Measurements from ENCODE around the gene PRR14L. TPM values are rescaled to one million over a fixed set of nuclear protein-coding genes. Genes with fewer than 3 reads are reported as not detected.
A peak's percentile ranks its signal among the peaks of the same experiment; 100 is the strongest.

The PRR14L gene
- total RNA-seq, 1 donor from 2014 or later, result 74.9 TPM

- no peak overlapping the region for H3K27ac Mint-ChIP-seq (ENCODE audit: unreplicated experiment)
These were observed 12.0 kb downstream of the PRR14L start for GRCh38 chr22:31737932-31738331.

GRCh38 chr22:31736458-31736857 lies 13.5 kb downstream of the PRR14L start:
- H3K9me3 Mint-ChIP-seq, result no peaks in the 10 kb centered on the region
- H3K4me3 Mint-ChIP-seq, result no peak overlapping the region
- H3K36me3 Mint-ChIP-seq (ENCODE audit: low read depth), result peaks cover 9% of the 10 kb centered on the region
- no peak overlapping the region for H3K27ac Mint-ChIP-seq (ENCODE audit: unreplicated experiment)
- no peaks in the 10 kb centered on the region for H3K27me3 Mint-ChIP-seq (ENCODE audit: low read depth)
- peaks cover 5% of the 10 kb centered on the region for H3K4me1 Mint-ChIP-seq
- TF ChIP-seq CTCF (conservative IDR thresholded peaks at IDR 0.05), result no peak
- DNase-seq (ENCODE audit: low read depth, low spot score), result no peak

More at GRCh38 chr22:31737932-31738331, 12.0 kb downstream of the PRR14L start:
- Mint-ChIP-seq H3K4me1 (no peaks in the 10 kb centered on the region), H3K9me3 (no peaks in the 10 kb centered on the region), H3K36me3 (ENCODE audit: low read depth) (peaks cover 11% of the 10 kb centered on the region), H3K4me3 (no peak overlapping the region), H3K27me3 (ENCODE audit: low read depth) (no peaks in the 10 kb centered on the region)
- no peak for DNase-seq (ENCODE audit: low read depth, low spot score)
- no peak for TF ChIP-seq CTCF (conservative IDR thresholded peaks at IDR 0.05)

- Mint-ChIP-seq H3K4me3 (no peak overlapping the region), H3K4me1 (peaks cover 7% of the 10 kb centered on the region), H3K27me3 (ENCODE audit: low read depth) (no peaks in the 10 kb centered on the region), H3K36me3 (ENCODE audit: low read depth) (peaks cover 6% of the 10 kb centered on the region), H3K27ac (ENCODE audit: unreplicated experiment) (no peak overlapping the region), H3K9me3 (no peaks in the 10 kb centered on the region)
- no peak for DNase-seq (ENCODE audit: low read depth, low spot score)
- TF ChIP-seq CTCF (conservative IDR thresholded peaks at IDR 0.05), result no peak
These were observed 15.4 kb downstream of the PRR14L start for GRCh38 chr22:31734512-31734911.

- Mint-ChIP-seq H3K36me3 (ENCODE audit: low read depth) (peaks cover 6% of the 10 kb centered on the region), H3K27ac (ENCODE audit: unreplicated experiment) (peak overlapping the region; percentile 59), H3K4me3 (no peak overlapping the region), H3K9me3 (no peaks in the 10 kb centered on the region), H3K27me3 (ENCODE audit: low read depth) (no peaks in the 10 kb centered on the region), H3K4me1 (peaks cover 14% of the 10 kb centered on the region)
- no peak for DNase-seq (ENCODE audit: low read depth, low spot score)
- no peak for TF ChIP-seq CTCF (conservative IDR thresholded peaks at IDR 0.05)
These were observed 16.3 kb downstream of the PRR14L start for GRCh38 chr22:31733580-31734079.

- Mint-ChIP-seq H3K4me3 (no peak overlapping the region), H3K27me3 (ENCODE audit: low read depth) (no peaks in the 10 kb centered on the region), H3K4me1 (peaks cover 20% of the 10 kb centered on the region), H3K27ac (ENCODE audit: unreplicated experiment) (no peak overlapping the region), H3K36me3 (ENCODE audit: low read depth) (peaks cover 6% of the 10 kb centered on the region), H3K9me3 (no peaks in the 10 kb centered on the region)
- DNase-seq (ENCODE audit: low read depth, low spot score), result no peak
- TF ChIP-seq CTCF (conservative IDR thresholded peaks at IDR 0.05), result no peak
These were observed 17.7 kb downstream of the PRR14L start for GRCh38 chr22:31732089-31732829.

Data from neural crest cell (in vitro differentiated cells).